ENCODE data around the gene DPP7.

Gene DPP7

DNA sequence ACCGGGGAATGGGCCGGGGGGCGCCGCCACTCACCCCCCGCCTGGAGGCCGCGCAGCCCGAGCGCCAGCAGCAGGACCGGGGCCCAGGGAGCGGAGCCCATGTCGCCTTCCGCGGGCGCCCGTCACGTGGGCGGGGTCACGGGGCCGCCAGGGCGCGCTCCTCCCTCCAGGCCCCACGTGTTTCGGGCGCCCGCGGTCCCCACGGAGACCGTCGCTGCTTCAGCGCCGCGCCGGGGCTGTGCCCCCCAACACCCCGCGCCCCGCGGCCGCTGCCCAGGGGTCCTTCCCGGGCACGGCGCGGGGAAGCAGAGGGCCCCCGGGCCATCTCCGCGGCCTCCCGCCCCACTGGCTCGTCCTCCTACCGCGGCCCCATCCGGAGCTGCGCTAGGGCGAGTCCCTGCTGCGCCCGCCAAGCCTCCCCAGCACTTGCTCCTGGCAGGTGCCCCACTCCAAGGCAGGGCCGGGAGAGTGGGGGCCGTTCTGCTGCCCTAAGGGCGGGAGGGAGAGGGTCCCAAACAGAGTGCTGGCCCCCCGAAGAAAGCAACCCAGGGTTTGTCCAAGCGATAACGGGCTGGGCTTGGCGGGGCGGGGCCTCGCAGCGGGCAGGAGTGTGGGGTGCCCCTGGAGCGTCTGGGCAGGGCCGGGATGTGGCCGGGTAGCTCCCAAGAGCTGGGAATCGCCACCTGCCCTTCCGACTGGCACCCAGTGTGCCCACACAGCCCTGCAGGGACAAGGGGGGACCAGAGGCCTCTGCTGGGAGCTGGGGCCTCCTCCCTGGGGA, at the start of gene DPP7:
Gene DPP7, minus strand, starts transcription at position 121 of the 781 bp plus-strand sequence. Its CDS starts 20 bp downstream, at position 101.
- peak within 1 kb of the TSS; percentile 64 for H3K4me3 ChIP-seq (ENCODE audit: low read depth, low read length)

DNA sequence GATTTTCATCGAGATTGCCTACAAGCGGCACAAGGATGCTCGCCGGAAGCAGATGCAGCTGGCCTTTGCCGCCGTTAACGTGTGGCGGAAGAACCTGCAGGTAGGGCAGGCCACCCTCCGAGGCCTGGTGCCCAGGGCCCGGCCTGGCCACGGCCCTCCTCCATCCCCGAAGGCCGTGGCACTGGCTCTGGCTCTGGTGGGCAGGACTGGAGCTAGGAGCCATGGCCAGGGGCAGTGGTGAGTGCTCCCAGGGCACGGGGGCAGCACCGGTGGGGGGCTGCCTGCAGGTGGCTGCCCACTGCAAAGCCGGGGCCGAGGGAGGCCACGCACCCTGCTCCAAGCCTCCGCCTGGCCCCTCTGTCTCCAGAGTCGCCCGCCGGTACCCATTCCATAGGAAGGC, 49.3 kb upstream of the DPP7 start:
- no peak overlapping the region for H3K4me3 ChIP-seq (ENCODE audit: low read depth, low read length)

More for the DNA sequence above, at the start of gene DPP7:
- TF ChIP-seq, protein P1, sequence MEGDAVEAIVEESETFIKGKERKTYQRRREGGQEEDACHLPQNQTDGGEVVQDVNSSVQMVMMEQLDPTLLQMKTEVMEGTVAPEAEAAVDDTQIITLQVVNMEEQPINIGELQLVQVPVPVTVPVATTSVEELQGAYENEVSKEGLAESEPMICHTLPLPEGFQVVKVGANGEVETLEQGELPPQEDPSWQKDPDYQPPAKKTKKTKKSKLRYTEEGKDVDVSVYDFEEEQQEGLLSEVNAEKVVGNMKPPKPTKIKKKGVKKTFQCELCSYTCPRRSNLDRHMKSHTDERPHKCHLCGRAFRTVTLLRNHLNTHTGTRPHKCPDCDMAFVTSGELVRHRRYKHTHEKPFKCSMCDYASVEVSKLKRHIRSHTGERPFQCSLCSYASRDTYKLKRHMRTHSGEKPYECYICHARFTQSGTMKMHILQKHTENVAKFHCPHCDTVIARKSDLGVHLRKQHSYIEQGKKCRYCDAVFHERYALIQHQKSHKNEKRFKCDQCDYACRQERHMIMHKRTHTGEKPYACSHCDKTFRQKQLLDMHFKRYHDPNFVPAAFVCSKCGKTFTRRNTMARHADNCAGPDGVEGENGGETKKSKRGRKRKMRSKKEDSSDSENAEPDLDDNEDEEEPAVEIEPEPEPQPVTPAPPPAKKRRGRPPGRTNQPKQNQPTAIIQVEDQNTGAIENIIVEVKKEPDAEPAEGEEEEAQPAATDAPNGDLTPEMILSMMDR (IDR thresholded peaks at IDR 0.05; ENCODE audit: borderline replicate concordance, insufficient read depth, low read depth, low read length): no peak

DNA sequence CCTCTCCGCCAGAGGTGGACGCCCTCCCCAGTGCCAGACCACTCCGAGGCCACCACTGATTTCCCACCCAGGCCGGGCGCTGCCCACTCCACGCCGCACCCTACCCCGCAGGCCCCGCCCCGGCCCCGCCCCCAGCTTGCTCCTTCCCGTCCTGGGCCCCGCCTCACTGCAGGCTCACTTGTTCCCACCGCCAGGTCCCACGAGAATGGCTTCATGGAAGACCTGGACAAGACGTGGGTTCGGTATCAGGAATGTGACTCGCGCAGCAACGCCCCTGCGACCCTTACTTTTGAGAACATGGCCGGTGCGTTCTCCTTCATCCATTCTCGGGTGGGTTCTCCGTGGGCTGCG, 48.8 kb upstream of the DPP7 start:
- TF ChIP-seq, protein P1 (IDR thresholded peaks at IDR 0.05; ENCODE audit: borderline replicate concordance, insufficient read depth, low read depth, low read length): no peak

More for the DNA sequence above, 49.3 kb upstream of the DPP7 start:
- TF ChIP-seq, protein P1 (IDR thresholded peaks at IDR 0.05; ENCODE audit: borderline replicate concordance, insufficient read depth, low read depth, low read length): no peak

DNA sequence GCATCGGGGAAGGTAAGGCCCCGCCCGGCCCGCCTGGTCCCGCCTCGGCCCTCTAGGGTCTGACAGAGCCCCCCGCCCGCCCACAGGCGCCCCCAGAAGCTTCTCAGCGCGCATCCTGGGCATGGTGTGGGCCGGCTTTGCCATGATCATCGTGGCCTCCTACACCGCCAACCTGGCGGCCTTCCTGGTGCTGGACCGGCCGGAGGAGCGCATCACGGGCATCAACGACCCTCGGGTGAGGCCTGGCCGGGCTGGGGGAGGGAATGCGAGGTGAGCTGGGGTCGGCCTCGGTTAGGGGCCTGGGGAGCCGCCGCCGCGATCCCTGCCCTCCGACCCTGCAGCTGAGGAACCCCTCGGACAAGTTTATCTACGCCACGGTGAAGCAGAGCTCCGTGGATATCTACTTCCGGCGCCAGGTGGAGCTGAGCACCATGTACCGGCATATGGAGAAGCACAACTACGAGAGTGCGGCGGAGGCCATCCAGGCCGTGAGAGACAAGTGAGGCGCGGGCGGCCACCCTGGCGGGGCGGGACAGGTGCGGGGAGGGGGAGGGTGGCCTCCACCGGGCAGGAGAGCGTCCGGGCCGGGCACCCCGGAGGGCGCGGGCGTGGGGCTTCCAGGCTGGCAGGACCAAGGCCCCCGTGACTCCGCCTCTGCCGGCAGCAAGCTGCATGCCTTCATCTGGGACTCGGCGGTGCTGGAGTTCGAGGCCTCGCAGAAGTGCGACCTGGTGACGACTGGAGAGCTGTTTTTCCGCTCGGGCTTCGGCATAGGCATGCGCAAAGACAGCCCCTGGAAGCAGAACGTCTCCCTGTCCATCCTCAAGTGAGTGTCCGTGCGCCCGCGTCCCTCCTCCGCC, 48.2 kb upstream of the DPP7 start:
- TF ChIP-seq, protein P1 (IDR thresholded peaks at IDR 0.05; ENCODE audit: borderline replicate concordance, insufficient read depth, low read depth, low read length): no peak
- H3K4me3 ChIP-seq (ENCODE audit: low read depth, low read length): no peak overlapping the region

More for the DNA sequence above, 48.8 kb upstream of the DPP7 start:
- no peak overlapping the region for H3K4me3 ChIP-seq (ENCODE audit: low read depth, low read length)

DNA sequence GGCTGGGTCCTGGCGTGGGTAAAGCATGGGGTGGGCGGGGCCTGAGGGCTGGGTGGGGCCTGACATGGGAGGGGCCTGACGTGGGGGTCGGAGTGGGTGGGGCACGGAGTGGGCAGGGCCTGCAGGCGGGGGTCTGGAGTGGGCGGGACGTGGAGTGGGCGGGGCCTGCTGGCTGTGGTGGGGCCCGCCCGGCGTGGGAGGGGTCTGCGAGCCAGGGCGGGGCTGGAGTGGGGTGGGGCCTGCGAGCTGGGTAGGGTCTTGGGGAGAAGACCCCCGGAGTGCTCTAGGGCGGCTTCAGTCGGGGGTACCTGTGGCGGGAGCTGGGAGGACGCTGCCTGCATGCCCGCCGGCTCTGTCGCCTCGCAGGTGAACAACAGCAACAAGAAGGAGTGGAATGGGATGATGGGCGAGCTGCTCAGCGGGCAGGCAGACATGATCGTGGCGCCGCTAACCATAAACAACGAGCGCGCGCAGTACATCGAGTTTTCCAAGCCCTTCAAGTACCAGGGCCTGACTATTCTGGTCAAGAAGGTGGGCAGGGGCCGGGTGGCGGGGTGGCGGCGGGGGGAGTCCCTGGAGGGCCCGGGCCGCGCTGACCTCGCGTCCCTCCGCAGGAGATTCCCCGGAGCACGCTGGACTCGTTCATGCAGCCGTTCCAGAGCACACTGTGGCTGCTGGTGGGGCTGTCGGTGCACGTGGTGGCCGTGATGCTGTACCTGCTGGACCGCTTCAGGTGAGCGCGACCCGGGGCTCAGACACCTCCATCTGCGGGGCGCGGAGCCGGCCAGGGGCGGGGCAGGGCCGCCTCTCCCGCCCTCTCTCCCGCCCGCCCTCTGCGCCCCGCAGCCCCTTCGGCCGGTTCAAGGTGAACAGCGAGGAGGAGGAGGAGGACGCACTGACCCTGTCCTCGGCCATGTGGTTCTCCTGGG, 47.3 kb upstream of the DPP7 start:
- TF ChIP-seq, protein P1 (IDR thresholded peaks at IDR 0.05; ENCODE audit: borderline replicate concordance, insufficient read depth, low read depth, low read length): no peak
- H3K4me3 ChIP-seq (ENCODE audit: low read depth, low read length): no peak overlapping the region

DNA sequence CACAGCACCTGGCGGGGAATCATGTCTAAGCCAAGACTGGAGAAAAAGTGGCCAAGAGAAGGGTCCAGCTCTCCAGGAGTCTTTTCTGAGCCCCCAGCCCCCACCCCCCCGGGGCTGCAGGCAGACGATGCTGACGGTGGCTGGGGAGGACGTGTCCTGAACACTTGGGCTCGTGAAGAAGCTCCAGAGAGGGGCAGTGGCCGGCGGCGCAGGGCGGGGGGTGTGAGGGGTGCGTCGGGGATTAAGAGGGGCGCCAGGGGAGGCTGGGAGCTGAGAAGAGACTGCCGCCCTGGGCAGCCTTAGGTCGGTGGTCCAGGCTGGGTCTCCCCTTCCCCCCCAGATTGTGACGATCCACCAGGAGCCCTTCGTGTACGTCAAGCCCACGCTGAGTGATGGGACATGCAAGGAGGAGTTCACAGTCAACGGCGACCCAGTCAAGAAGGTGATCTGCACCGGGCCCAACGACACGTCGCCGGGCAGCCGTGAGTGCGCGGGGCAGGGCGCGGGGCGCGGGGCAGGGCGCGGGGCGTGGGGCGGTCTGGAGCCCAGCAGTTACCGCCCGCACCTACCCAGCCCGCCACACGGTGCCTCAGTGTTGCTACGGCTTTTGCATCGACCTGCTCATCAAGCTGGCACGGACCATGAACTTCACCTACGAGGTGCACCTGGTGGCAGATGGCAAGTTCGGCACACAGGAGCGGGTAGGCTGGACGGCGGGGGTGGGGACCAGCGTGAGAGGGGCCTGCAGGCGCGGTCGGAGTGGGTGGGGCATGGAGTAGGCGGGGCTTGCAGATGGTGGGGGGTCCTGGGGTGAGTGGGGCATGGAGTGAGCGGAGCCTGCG, 46.4 kb upstream of the DPP7 start:
- H3K4me3 ChIP-seq (ENCODE audit: low read depth, low read length): no peak overlapping the region
- TF ChIP-seq, protein P1 (IDR thresholded peaks at IDR 0.05; ENCODE audit: borderline replicate concordance, insufficient read depth, low read depth, low read length): no peak
